T47D (cell line): ENCODE measurements around the gene TSPYL1.

Experiments
- DNase-seq, 2 experiments: peaks; one replicate each; pipeline versions ENCODE4 v3.0.0 to v3.0.0-alpha.2; 2011 to 2012; ENCODE audit warnings: low read depth in 1 of 2, low spot score in 1 of 2
- JUND ChIP-seq: IDR thresholded peaks from 2 replicates; pipeline ENCODE4 v1.6.1; 2012; ENCODE audit warnings: low read depth
- in situ Hi-C: cut with HindIII; loops from 2 replicates; pipeline ENCODE4 v1.10.0; 2016; ENCODE audit warnings: low sequenced_read_pairs, low pct_unique_long_range_greater_than_20kb

Gene TSPYL1

GRCh38 chr6:116248577-116248976 lies 31.2 kb downstream of the TSPYL1 start:
- DNase-seq = no peak
- no peak for TF ChIP-seq JUND
- in situ Hi-C loops = no loop called here

- no peak for TF ChIP-seq JUND
- in situ Hi-C loops = no loop called here
- DNase-seq = no peak
Measured at GRCh38 chr6:116247285-116247684, 32.4 kb downstream of the TSPYL1 start.

DNA sequence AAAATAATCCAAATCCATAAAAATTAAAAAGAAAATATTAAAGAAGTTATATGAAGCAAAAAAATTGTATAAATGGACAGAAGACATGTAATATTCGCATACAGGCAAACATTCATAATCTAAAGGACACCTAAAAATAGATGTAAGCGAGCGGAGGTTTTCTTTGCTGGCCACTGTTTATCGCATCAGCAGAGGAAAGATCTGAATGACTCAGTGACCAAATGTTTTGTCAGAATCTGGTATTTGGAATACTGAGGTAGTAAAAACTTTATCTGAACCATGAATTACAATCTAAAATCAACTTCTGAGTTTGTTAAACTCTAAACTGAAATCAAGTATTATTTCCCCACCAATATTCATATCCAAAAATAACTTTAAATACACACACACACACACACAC lies 33.6 kb downstream of the TSPYL1 start:
- no peak for TF ChIP-seq JUND
- in situ Hi-C loops = no loop called here
- DNase-seq = no peak

GRCh38 chr6:116244284-116244683 lies 35.4 kb downstream of the TSPYL1 start:
- DNase-seq = peak in 1 of 2 experiments; percentile 12
- in situ Hi-C loops = no loop called here
- no peak for TF ChIP-seq JUND

DNA sequence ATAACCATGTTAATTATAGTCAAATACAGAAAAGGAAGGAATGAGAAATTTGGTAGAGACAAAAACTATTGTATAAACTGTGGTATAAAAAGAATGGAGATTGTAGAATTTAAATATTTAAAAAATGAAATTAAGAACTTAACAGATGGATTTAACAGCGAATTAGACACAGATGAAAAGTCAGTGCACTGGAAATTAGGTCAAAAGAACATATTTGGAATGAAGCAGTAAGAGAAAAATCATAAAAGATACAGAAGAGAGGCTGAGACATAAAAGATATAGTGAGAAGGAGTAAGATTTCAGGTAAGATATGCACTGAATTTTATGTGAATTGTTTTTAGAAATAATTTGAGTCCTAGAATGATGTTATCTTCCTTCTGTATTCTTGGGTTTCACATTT lies 39.9 kb downstream of the TSPYL1 start:
- no peak for DNase-seq
- in situ Hi-C loops = no loop called here
- TF ChIP-seq JUND = no peak

- in situ Hi-C loops = no loop called here
- no peak for TF ChIP-seq JUND
- DNase-seq = no peak
Measured at GRCh38 chr6:116239256-116239655, 40.5 kb downstream of the TSPYL1 start.

GRCh38 chr6:116238083-116238482 lies 41.6 kb downstream of the TSPYL1 start:
- DNase-seq = no peak
- in situ Hi-C loops = no loop called here
- TF ChIP-seq JUND = no peak

- in situ Hi-C loops = no loop called here
- no peak for DNase-seq
- no peak for TF ChIP-seq JUND
Measured at GRCh38 chr6:116234689-116235088, 45.0 kb downstream of the TSPYL1 start.

DNA sequence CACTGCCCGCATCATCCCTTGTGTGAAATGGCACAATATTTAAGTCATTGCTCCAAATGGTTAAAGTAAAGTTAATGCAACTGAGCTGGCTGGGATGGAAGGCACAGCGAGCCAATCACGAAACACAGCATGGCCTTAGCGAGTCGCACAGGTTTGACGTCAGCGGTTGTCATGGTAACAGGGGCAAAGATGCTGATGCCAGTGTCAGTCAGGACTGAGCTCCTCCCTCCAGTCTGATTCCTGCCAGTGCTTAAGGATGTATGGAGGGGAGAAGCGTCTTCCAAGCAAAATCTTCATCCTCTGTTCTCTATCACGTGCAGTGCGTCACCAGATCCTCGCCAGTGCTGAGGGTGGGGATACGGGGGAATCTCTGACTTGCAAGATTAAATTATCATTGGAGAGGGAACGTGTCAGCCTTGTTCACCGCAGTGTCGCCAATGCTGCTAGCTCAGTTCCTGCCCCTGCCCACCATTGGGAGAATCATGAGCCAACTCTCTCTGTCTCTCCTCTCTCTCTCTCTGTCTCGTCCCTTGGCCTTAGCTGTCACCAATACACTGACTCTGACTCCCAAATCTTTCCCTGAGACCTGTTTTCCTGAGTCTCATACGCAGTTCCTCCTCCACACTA lies 50.3 kb downstream of the TSPYL1 start:
- no peak for TF ChIP-seq JUND
- peak in 1 of 2 experiments; percentile 72 for DNase-seq
- in situ Hi-C loops = no loop called here
